Chondrocyte (in vitro differentiated cells): ENCODE results near the gene RECQL5. TPM values are rescaled to one million over a fixed set of nuclear protein-coding genes. Genes with fewer than 3 reads are reported as not detected.

ENCODE experiments used
- DNase-seq: peaks from one replicate; pipeline ENCODE4 v3.0.0; 2021; ENCODE audit warnings: mixed read lengths, low spot score
- H3K27ac Mint-ChIP-seq: one replicate; pipeline ENCODE4 v1.8.0; 2021; ENCODE audit warnings: mild to moderate bottlenecking, moderate library complexity, mixed read lengths; ENCODE audit not compliant: unreplicated experiment
- H3K27me3 Mint-ChIP-seq: 2 replicates; pipeline ENCODE4 v1.8.0; 2021; ENCODE audit warnings: low read depth, mixed read lengths
- H3K36me3 Mint-ChIP-seq: 2 replicates; pipeline ENCODE4 v1.8.0; 2021; ENCODE audit warnings: low read depth, mixed read lengths
- H3K4me1 Mint-ChIP-seq: 2 replicates; pipeline ENCODE4 v1.8.0; 2021; ENCODE audit warnings: low read depth, mild to moderate bottlenecking, mixed read lengths
- H3K4me3 Mint-ChIP-seq: one replicate; pipeline ENCODE4 v1.8.0; 2021; ENCODE audit warnings: mild to moderate bottlenecking, moderate library complexity, mixed read lengths; ENCODE audit not compliant: unreplicated experiment
- H3K9me3 Mint-ChIP-seq: 2 replicates; pipeline ENCODE4 v1.8.0; 2021; ENCODE audit warnings: low read depth, mixed read lengths
- CTCF ChIP-seq: fragments of 200-600 bp; sonication (generic); IDR thresholded peaks from 2 replicates; pipeline ENCODE4 v1.5.0; 2021; ENCODE audit warnings: antibody characterized with exemption, mild to moderate bottlenecking, moderate library complexity
- long read RNA-seq: library from polyadenylated mRNA; stranded (forward); transcript quantifications from one replicate; pipeline ENCODE4 v2.0.0, GENCODE V29; 2021
- total RNA-seq: library from RNA; stranded (reverse); gene quantifications from 3 replicates; pipeline ENCODE4 v1.2.1, GENCODE V29; 2021

RECQL5 gene
- 20.4 to 30.4 TPM (median 21.1 TPM) in 3 replicates for total RNA-seq
- long read RNA-seq, transcript RECQL5-201 (20 exons, 3,704 nt): major isoform, 6 of 27 reads
- long read RNA-seq, partial matches to known transcripts: 4 of 27 reads
- long read RNA-seq, other reads (novel, unspliced or antisense): 15 of 27 reads

- Mint-ChIP-seq H3K27ac (peak within 1 kb of the TSS; percentile 4), H3K27me3 (no peaks in the 10 kb centered on the region), H3K36me3 (peaks cover 17% of the 10 kb centered on the region), H3K9me3 (no peaks in the 10 kb centered on the region), H3K4me3 (no peak within 1 kb of the TSS), H3K4me1 (peaks cover 24% of the 10 kb centered on the region)
- TF ChIP-seq CTCF: peak; percentile 12
- peak; percentile 98 for DNase-seq
These were observed at the start of gene RECQL5, which contains the start of gene SAP30BP for GRCh38 chr17:75666959-75667790. RECQL5 (minus strand) TSS chr17:75667154; CDS start chr17:75666557, 597 bp downstream. SAP30BP (plus strand) TSS chr17:75667338; CDS start chr17:75667373, 35 bp downstream.

GRCh38 chr17:75712446-75712845 lies 45.5 kb upstream of the RECQL5 start:
- TF ChIP-seq CTCF: no peak
- no peak for DNase-seq
- H3K36me3 Mint-ChIP-seq: peaks cover 11% of the 10 kb centered on the region
- peaks cover 3% of the 10 kb centered on the region for H3K27me3 Mint-ChIP-seq
- H3K27ac Mint-ChIP-seq: peak overlapping the region; percentile 8
- H3K9me3 Mint-ChIP-seq: no peaks in the 10 kb centered on the region
- peaks cover 10% of the 10 kb centered on the region for H3K4me1 Mint-ChIP-seq
- H3K4me3 Mint-ChIP-seq: no peak overlapping the region

GRCh38 chr17:75707079-75707571 lies 40.2 kb upstream of the RECQL5 start:
- no peaks in the 10 kb centered on the region for H3K27me3 Mint-ChIP-seq
- DNase-seq: no peak
- peak overlapping the region; percentile 45 for H3K27ac Mint-ChIP-seq
- peaks cover 37% of the 10 kb centered on the region for H3K36me3 Mint-ChIP-seq
- peaks cover 15% of the 10 kb centered on the region for H3K4me1 Mint-ChIP-seq
- H3K9me3 Mint-ChIP-seq: no peaks in the 10 kb centered on the region
- TF ChIP-seq CTCF: no peak
- H3K4me3 Mint-ChIP-seq: no peak overlapping the region

- H3K27ac Mint-ChIP-seq: no peak overlapping the region
- H3K36me3 Mint-ChIP-seq: peaks cover 43% of the 10 kb centered on the region
- H3K9me3 Mint-ChIP-seq: no peaks in the 10 kb centered on the region
- no peak overlapping the region for H3K4me3 Mint-ChIP-seq
- peaks cover 22% of the 10 kb centered on the region for H3K4me1 Mint-ChIP-seq
- TF ChIP-seq CTCF: peak; percentile 12
- H3K27me3 Mint-ChIP-seq: no peaks in the 10 kb centered on the region
- no peak for DNase-seq
These were observed 39.2 kb upstream of the RECQL5 start for GRCh38 chr17:75706042-75706728.
